WERI-Rb-1 (cell line): ENCODE results near the gene PAOX.
"Not testable (repeated sequence)": the region's sequence is repeated elsewhere in the genome, so short reads cannot be mapped to it uniquely, and the experiment has no call there.

Experiments used
- DNase-seq: peaks from one replicate; pipeline ENCODE4 v3.0.0-alpha.2; 2020
- H3K27ac ChIP-seq: fragments of 250-450 bp; sonication (Bioruptor Pico); 2 replicates; pipeline ENCODE4 v1.5.1; 2020; ENCODE audit warnings: mild to moderate bottlenecking, moderate library complexity
- H3K27me3 ChIP-seq: fragments of 250-450 bp; sonication (Bioruptor Pico); 2 replicates; pipeline ENCODE4 v1.5.1; 2021; ENCODE audit warnings: mild to moderate bottlenecking, low read depth, moderate library complexity; ENCODE audit not compliant: insufficient read depth, severe bottlenecking
- H3K36me3 ChIP-seq: fragments of 250-450 bp; sonication (Bioruptor Pico); 2 replicates; pipeline ENCODE4 v1.5.1; 2020; ENCODE audit warnings: mild to moderate bottlenecking, moderate library complexity
- H3K4me3 ChIP-seq: 2 replicates; pipeline ENCODE4 v1.5.1; 2011; ENCODE audit warnings: low read depth, mild to moderate bottlenecking, control low read depth, low read length
- H3K9me3 ChIP-seq: fragments of 250-450 bp; sonication (Bioruptor Pico); 2 replicates; pipeline ENCODE4 v1.5.1; 2021; ENCODE audit warnings: mild to moderate bottlenecking, moderate library complexity; ENCODE audit not compliant: severe bottlenecking
- TF ChIP-seq, protein P1 (sequence below): IDR thresholded peaks from 2 replicates; pipeline ENCODE4 v1.5.1; 2011; ENCODE audit warnings: low read depth, mild to moderate bottlenecking, control low read depth, inconsistent platforms, low read length

PAOX gene

GRCh38 chr10:133372507-133372906, 6.6 kb upstream of the PAOX start:
- Histone ChIP-seq H3K27me3 (no peaks in the 10 kb centered on the region), H3K36me3 (peaks cover 27% of the 10 kb centered on the region), H3K4me3 (no peak overlapping the region; the same call in 1 of the 2 replicates), H3K9me3 (no peaks in the 10 kb centered on the region), H3K27ac (no peak overlapping the region)
- TF ChIP-seq, protein P1, sequence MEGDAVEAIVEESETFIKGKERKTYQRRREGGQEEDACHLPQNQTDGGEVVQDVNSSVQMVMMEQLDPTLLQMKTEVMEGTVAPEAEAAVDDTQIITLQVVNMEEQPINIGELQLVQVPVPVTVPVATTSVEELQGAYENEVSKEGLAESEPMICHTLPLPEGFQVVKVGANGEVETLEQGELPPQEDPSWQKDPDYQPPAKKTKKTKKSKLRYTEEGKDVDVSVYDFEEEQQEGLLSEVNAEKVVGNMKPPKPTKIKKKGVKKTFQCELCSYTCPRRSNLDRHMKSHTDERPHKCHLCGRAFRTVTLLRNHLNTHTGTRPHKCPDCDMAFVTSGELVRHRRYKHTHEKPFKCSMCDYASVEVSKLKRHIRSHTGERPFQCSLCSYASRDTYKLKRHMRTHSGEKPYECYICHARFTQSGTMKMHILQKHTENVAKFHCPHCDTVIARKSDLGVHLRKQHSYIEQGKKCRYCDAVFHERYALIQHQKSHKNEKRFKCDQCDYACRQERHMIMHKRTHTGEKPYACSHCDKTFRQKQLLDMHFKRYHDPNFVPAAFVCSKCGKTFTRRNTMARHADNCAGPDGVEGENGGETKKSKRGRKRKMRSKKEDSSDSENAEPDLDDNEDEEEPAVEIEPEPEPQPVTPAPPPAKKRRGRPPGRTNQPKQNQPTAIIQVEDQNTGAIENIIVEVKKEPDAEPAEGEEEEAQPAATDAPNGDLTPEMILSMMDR: no peak
- no peak for DNase-seq

DNA sequence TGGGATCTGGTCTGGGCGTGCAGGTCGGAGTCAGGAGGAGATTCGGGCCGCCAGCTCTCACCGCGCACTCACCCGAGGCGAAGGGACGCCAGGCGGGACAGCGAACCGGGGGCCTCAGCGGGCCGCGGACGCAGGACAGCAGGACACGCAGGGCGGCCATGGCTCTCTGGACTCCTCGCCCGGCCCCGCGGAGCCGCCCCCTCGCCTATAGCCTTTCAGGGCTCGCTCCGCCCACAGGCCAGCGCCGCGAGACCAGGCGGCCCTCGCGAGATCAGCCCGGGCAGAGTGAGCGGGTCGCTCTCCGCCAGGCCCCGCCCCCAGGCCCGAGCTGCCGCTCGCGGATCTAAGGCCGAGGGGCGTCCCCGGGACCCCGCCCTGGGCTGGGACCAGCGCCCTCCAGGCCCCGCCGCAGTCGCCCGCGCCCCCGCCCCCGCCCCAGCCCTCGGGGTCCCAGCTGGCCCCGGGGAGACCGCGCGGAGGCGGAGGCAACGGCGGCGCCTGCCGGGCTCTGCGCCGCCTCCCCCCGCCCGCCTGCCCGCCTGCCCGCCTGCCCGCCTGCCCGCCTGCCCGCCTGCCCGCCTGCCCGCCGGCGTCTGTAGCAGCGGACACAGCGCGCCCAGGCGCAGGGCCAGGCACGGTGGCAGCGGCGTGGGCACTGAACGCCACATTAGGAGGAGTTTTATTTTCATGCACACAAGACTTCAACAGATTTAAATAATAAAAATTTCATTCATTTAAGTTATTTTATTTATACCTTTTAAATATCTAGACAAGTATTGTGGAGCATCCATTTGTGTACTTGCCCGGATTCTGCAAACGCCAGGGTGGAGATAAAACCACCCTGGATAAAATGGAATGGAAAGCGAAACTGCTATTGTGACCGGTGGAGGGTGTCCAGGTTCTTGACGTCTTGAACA, 5.6 kb upstream of the PAOX start, which contains the start of gene ECHS1:
ECHS1 (minus strand) TSS at position 181 of the 917 bp plus-strand sequence; CDS start at position 160, 21 bp downstream.
- Histone ChIP-seq H3K27me3 (no peaks in the 10 kb centered on the region), H3K27ac (peak within 1 kb of the TSS; percentile 80), H3K4me3 (peak within 1 kb of the TSS; percentile 57), H3K9me3 (no peaks in the 10 kb centered on the region), H3K36me3 (peaks cover 21% of the 10 kb centered on the region)
- peak; percentile 95 for DNase-seq
- TF ChIP-seq, protein P1: no peak

GRCh38 chr10:133375357-133376115, 3.5 kb upstream of the PAOX start:
- DNase-seq: no peak
- peaks cover 2% of the 10 kb centered on the region; the same call in 1 of the 2 replicates for H3K36me3 ChIP-seq
- TF ChIP-seq, protein P1: no peak
- H3K4me3 ChIP-seq: no peak overlapping the region
- no peak overlapping the region for H3K27ac ChIP-seq
- no peaks in the 10 kb centered on the region for H3K9me3 ChIP-seq
- no peaks in the 10 kb centered on the region for H3K27me3 ChIP-seq

GRCh38 chr10:133376183-133376582, 2.9 kb upstream of the PAOX start:
- H3K27me3 ChIP-seq, H3K4me3 ChIP-seq, H3K36me3 ChIP-seq, H3K9me3 ChIP-seq, DNase-seq, H3K27ac ChIP-seq: not testable (repeated sequence)

DNA sequence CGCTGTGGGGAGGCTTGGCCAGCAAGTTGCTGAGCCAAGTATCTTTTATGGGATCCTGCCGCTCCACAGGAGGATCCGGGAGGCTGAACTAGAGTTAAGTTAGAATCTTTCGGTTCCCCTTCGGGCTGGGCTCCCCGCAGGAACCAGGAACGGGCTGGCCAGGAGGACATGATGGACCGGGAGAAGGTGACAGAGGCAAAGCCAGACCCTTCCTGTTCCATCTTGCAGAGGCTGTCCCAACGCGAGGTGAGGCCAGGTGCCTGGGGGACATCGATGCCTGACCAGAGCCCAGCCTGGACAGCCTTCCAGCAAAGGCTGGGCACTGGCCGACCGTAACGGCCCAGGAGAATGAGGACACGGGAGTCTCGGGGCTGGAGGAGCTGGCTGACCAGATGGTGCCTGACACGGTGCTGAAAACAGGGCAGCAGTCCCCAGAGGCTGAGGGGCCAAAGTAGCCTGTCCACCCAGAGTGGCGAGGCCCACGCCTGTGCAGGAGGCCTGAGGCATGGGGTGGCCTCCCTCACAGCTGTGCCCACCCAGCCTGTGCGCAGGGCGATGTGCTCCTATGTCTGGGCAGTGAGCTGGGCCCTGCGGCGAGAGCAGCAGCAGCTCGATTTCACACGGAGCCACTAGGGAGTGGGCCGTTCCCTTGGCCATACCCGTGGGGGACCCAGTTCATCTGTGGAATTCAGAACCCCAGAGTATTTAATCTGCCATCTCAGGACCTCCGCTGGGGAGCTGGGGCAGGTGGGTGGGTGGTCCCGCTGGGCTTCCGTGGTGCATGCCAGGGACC, 1.8 kb upstream of the PAOX start:
- H3K9me3 ChIP-seq: no peaks in the 10 kb centered on the region
- H3K27ac ChIP-seq: no peak overlapping the region
- H3K27me3 ChIP-seq: no peaks in the 10 kb centered on the region
- TF ChIP-seq, protein P1: no peak
- no peak overlapping the region for H3K4me3 ChIP-seq
- no peak for DNase-seq
- H3K36me3 ChIP-seq: no peaks in the 10 kb centered on the region
